ENCODE results near the gene ATF4.
A peak's percentile ranks its signal among the peaks of the same experiment; 100 is the strongest.

Gene ATF4

DNA sequence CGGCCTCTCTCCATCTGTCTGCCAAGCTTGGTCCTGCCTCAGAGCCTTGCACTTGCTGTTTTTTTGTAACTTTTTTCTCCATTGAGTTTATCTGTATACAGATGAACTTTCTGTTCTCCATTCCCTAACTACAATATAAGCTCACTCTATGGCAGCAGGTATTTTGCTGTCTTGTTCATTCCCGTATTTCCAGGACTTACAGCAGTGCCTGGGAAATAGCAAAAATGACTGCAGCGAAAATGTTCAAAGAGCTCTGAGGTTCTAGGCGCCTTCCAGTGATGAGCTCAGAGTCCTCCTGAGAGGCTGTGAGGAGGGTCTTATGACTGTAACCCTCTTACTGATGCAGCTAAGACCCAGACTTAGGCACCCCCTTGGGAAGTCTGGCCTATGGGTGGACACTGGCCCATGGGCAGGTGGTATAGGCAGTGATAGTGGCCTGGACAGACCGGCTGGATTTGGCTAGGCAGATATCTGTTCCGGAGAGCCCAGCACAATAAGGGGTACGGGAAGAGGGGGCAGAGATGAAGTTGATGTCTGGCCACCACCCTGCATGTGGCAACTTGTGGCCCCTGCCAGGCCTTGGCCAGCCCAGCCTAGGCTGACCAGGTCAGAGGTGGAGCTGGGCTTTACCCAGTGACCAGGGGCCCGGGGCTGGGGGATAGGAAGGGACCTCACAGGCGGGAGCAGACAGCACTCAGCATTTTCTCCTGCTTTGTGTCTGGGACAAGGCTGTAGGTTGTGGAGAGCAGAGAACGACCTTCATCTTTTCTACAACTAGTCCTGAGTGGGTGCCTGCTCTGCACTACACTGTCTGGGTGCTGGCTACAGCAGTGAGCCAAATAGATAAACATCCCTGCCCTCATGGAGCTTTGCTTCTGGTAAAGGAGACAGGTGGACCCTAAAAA, 4.6 kb downstream of the ATF4 start:
- H2AFZ ChIP-seq (ENCODE audit: low read length) = no peak overlapping the region
- peaks cover 15% of the 10 kb centered on the region for H3K36me3 ChIP-seq (replicated peaks; ENCODE audit: insufficient read depth, low read length)
- no peaks in the 10 kb centered on the region for H3K9me2 ChIP-seq (replicated peaks; ENCODE audit: insufficient read depth, low read length)
- H3K9ac ChIP-seq (ENCODE audit: low read length) = no peak overlapping the region
- peaks cover 28% of the 10 kb centered on the region for H4K20me1 ChIP-seq (ENCODE audit: insufficient read depth, low read length)
- peaks cover 63% of the 10 kb centered on the region for H3K79me2 ChIP-seq (ENCODE audit: low read length)
- no peaks in the 10 kb centered on the region for H3K9me3 ChIP-seq (replicated peaks; ENCODE audit: insufficient read depth, low read length)
- peaks cover 38% of the 10 kb centered on the region for H3K4me1 ChIP-seq (ENCODE audit: low read length)
- DNase-seq = no peak
- H3K27me3 ChIP-seq (replicated peaks; ENCODE audit: insufficient read depth, low read length) = no peaks in the 10 kb centered on the region
- peaks cover 90% of the 10 kb centered on the region for H3F3A ChIP-seq (ENCODE audit: insufficient read depth, low read length)
- TF ChIP-seq EZH2phosphoT487 (IDR thresholded peaks at IDR 0.05; ENCODE audit: low read length) = no peak
- TF ChIP-seq EZH2 (optimal IDR thresholded peaks at IDR 0.05; ENCODE audit: low read depth, low read length) = no peak
- TF ChIP-seq, protein P1, sequence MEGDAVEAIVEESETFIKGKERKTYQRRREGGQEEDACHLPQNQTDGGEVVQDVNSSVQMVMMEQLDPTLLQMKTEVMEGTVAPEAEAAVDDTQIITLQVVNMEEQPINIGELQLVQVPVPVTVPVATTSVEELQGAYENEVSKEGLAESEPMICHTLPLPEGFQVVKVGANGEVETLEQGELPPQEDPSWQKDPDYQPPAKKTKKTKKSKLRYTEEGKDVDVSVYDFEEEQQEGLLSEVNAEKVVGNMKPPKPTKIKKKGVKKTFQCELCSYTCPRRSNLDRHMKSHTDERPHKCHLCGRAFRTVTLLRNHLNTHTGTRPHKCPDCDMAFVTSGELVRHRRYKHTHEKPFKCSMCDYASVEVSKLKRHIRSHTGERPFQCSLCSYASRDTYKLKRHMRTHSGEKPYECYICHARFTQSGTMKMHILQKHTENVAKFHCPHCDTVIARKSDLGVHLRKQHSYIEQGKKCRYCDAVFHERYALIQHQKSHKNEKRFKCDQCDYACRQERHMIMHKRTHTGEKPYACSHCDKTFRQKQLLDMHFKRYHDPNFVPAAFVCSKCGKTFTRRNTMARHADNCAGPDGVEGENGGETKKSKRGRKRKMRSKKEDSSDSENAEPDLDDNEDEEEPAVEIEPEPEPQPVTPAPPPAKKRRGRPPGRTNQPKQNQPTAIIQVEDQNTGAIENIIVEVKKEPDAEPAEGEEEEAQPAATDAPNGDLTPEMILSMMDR (IDR thresholded peaks at IDR 0.05; ENCODE audit: low read length) = no peak
- H3K4me3 ChIP-seq (ENCODE audit: low read length) = no peak overlapping the region
- H3K4me2 ChIP-seq (ENCODE audit: low read depth, low read length) = no peak overlapping the region
- H3K27ac ChIP-seq (ENCODE audit: low read length) = peak overlapping the region; percentile 2; the same call in 1 of the 2 replicates

DNA sequence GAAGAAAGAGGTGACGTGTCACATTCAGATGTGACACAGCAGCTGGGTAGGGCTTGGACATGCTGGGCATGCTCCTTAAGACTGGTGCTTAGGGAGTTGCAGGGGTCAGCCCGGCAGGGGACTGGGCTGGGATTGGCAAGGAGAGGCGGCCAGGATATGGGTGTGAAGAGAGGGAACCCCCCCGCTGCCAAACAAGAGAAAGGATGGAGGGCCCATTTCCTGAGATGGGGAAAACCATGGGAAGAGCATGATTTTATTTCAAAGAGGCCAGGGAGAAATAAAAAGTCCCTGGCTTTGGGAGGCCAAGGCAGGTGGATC, 5.3 kb downstream of the ATF4 start:
- peaks cover 42% of the 10 kb centered on the region for H3K4me1 ChIP-seq (ENCODE audit: low read length)

DNA sequence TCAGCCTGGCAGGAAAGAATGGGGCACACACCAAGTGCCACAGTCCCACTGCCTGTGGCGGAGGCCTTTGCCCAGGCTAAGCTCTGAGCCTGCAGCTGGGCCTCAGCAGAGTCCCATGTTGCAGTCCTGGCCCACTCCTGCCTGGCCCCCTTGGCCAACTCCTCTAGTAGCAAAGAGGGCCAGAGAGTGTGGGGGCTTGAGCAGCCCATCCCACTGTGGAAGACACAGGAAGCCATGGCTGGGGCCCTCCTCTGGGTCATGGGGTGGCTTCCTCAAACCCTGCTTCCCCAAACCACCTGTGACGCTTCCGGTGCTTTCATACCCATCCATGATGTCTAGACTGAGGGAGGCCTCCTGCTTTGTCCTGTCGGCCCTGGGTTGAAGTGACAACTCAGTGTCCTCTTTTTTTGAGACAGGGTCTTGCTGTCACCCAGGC, 6.4 kb downstream of the ATF4 start:
- DNase-seq = no peak
- peak overlapping the region; percentile 93; the same call in 1 of the 2 replicates for H3K4me2 ChIP-seq (ENCODE audit: low read depth, low read length)
- no peaks in the 10 kb centered on the region for H3K9me2 ChIP-seq (replicated peaks; ENCODE audit: insufficient read depth, low read length)
- no peak overlapping the region for H3K9ac ChIP-seq (ENCODE audit: low read length)
- peaks cover 8% of the 10 kb centered on the region for H3K36me3 ChIP-seq (replicated peaks; ENCODE audit: insufficient read depth, low read length)
- no peaks in the 10 kb centered on the region for H3K27me3 ChIP-seq (replicated peaks; ENCODE audit: insufficient read depth, low read length)
- peaks cover 18% of the 10 kb centered on the region for H4K20me1 ChIP-seq (ENCODE audit: insufficient read depth, low read length)
- TF ChIP-seq EZH2phosphoT487 (IDR thresholded peaks at IDR 0.05; ENCODE audit: low read length) (no peak), EZH2 (optimal IDR thresholded peaks at IDR 0.05; ENCODE audit: low read depth, low read length) (no peak)
- TF ChIP-seq, protein P1 (IDR thresholded peaks at IDR 0.05; ENCODE audit: low read length) = no peak
- peaks cover 85% of the 10 kb centered on the region for H3F3A ChIP-seq (ENCODE audit: insufficient read depth, low read length)
- H3K27ac ChIP-seq (ENCODE audit: low read length) = peak overlapping the region; percentile 98; the same call in 1 of the 2 replicates
- H3K9me3 ChIP-seq (replicated peaks; ENCODE audit: insufficient read depth, low read length) = no peaks in the 10 kb centered on the region
- H3K79me2 ChIP-seq (ENCODE audit: low read length) = peaks cover 65% of the 10 kb centered on the region
- peaks cover 48% of the 10 kb centered on the region for H3K4me1 ChIP-seq (ENCODE audit: low read length)
- H2AFZ ChIP-seq (ENCODE audit: low read length) = no peak overlapping the region
- H3K4me3 ChIP-seq (ENCODE audit: low read length) = no peak overlapping the region

More for the DNA sequence above, 5.3 kb downstream of the ATF4 start:
- Histone ChIP-seq H3K4me3 (ENCODE audit: low read length) (no peak overlapping the region), H3K9ac (ENCODE audit: low read length) (no peak overlapping the region), H3K27me3 (replicated peaks; ENCODE audit: insufficient read depth, low read length) (no peaks in the 10 kb centered on the region), H2AFZ (ENCODE audit: low read length) (no peak overlapping the region), H3K9me3 (replicated peaks; ENCODE audit: insufficient read depth, low read length) (no peaks in the 10 kb centered on the region), H3F3A (ENCODE audit: insufficient read depth, low read length) (peaks cover 89% of the 10 kb centered on the region), H4K20me1 (ENCODE audit: insufficient read depth, low read length) (peaks cover 28% of the 10 kb centered on the region), H3K36me3 (replicated peaks; ENCODE audit: insufficient read depth, low read length) (peaks cover 15% of the 10 kb centered on the region), H3K9me2 (replicated peaks; ENCODE audit: insufficient read depth, low read length) (no peaks in the 10 kb centered on the region), H3K79me2 (ENCODE audit: low read length) (peaks cover 65% of the 10 kb centered on the region), H3K27ac (ENCODE audit: low read length) (peak overlapping the region; percentile 2; the same call in 1 of the 2 replicates), H3K4me2 (ENCODE audit: low read depth, low read length) (no peak overlapping the region)
- TF ChIP-seq, protein P1 (IDR thresholded peaks at IDR 0.05; ENCODE audit: low read length) = no peak
- TF ChIP-seq EZH2phosphoT487 (IDR thresholded peaks at IDR 0.05; ENCODE audit: low read length) (no peak), EZH2 (optimal IDR thresholded peaks at IDR 0.05; ENCODE audit: low read depth, low read length) (no peak)
- DNase-seq = no peak

All from MM.1S (cell line).